ENCODE data around the gene ROBO3. TPM values are rescaled to one million over a fixed set of nuclear protein-coding genes. Genes with fewer than 3 reads are reported as not detected.

The ROBO3 gene
- total RNA-seq, 6 experiments from 2014 or later = 1.9 to 3.3 (median 2.6) TPM

GRCh38 chr11:124872280-124872679 is 7.0 kb downstream of the ROBO3 start:
- no peak overlapping the region for H3K4me3 Mint-ChIP-seq
- H3K36me3 Mint-ChIP-seq (ENCODE audit: low read depth) = no peaks in the 10 kb centered on the region
- DNase-seq = no peak
- H3K9me3 Mint-ChIP-seq = no peaks in the 10 kb centered on the region
- peaks cover 10% of the 10 kb centered on the region for H3K4me1 Mint-ChIP-seq (ENCODE audit: low read depth)
- H3K27me3 Mint-ChIP-seq (ENCODE audit: insufficient read depth) = peaks cover 47% of the 10 kb centered on the region
- no peak for TF ChIP-seq CTCF (IDR thresholded peaks at IDR 0.05)
- H3K27ac Mint-ChIP-seq = no peak overlapping the region

GRCh38 chr11:124872741-124873140 is 7.5 kb downstream of the ROBO3 start:
- Mint-ChIP-seq H3K27ac (no peak overlapping the region), H3K36me3 (ENCODE audit: low read depth) (no peaks in the 10 kb centered on the region), H3K4me1 (ENCODE audit: low read depth) (peaks cover 7% of the 10 kb centered on the region), H3K4me3 (no peak overlapping the region), H3K9me3 (no peaks in the 10 kb centered on the region), H3K27me3 (ENCODE audit: insufficient read depth) (peaks cover 51% of the 10 kb centered on the region)
- DNase-seq = no peak
- no peak for TF ChIP-seq CTCF (IDR thresholded peaks at IDR 0.05)

- H3K4me3 Mint-ChIP-seq = no peak overlapping the region
- no peaks in the 10 kb centered on the region for H3K9me3 Mint-ChIP-seq
- no peak for TF ChIP-seq CTCF (IDR thresholded peaks at IDR 0.05)
Observed at GRCh38 chr11:124873951-124874350, 8.7 kb downstream of the ROBO3 start.

GRCh38 chr11:124874571-124875255 is 9.5 kb downstream of the ROBO3 start:
- H3K27ac Mint-ChIP-seq = no peak overlapping the region
- H3K27me3 Mint-ChIP-seq (ENCODE audit: insufficient read depth) = peaks cover 38% of the 10 kb centered on the region
- TF ChIP-seq CTCF (IDR thresholded peaks at IDR 0.05) = no peak
- H3K4me3 Mint-ChIP-seq = no peak overlapping the region
- H3K36me3 Mint-ChIP-seq (ENCODE audit: low read depth) = no peaks in the 10 kb centered on the region
- peaks cover 7% of the 10 kb centered on the region for H3K4me1 Mint-ChIP-seq (ENCODE audit: low read depth)
- no peaks in the 10 kb centered on the region for H3K9me3 Mint-ChIP-seq
- no peak for DNase-seq

More at GRCh38 chr11:124873951-124874350, 8.7 kb downstream of the ROBO3 start:
- peaks cover 7% of the 10 kb centered on the region for H3K4me1 Mint-ChIP-seq (ENCODE audit: low read depth)
- H3K27ac Mint-ChIP-seq = no peak overlapping the region
- peaks cover 43% of the 10 kb centered on the region for H3K27me3 Mint-ChIP-seq (ENCODE audit: insufficient read depth)
- no peaks in the 10 kb centered on the region for H3K36me3 Mint-ChIP-seq (ENCODE audit: low read depth)
- no peak for DNase-seq

- DNase-seq = no peak
- Mint-ChIP-seq H3K9me3 (no peaks in the 10 kb centered on the region), H3K27me3 (ENCODE audit: insufficient read depth) (peaks cover 31% of the 10 kb centered on the region), H3K4me3 (peak overlapping the region; percentile 89), H3K4me1 (ENCODE audit: low read depth) (peaks cover 7% of the 10 kb centered on the region), H3K36me3 (ENCODE audit: low read depth) (no peaks in the 10 kb centered on the region), H3K27ac (no peak overlapping the region)
- no peak for TF ChIP-seq CTCF (IDR thresholded peaks at IDR 0.05)
Observed at GRCh38 chr11:124875401-124875800, 10.2 kb downstream of the ROBO3 start.

Data from HFFc6 (cell line).